WTC11 (cell line): ENCODE results near the gene RANGRF. TPM values are rescaled to one million over a fixed set of nuclear protein-coding genes. Genes with fewer than 3 reads are reported as not detected.
A peak's percentile ranks its signal among the peaks of the same experiment; 100 is the strongest.

Source experiments
- ATAC-seq: fragments of 200-7000 bp; cut with Tn5 transposase; 2 replicates; pipeline ENCODE4 v1.10.0; 2021; ENCODE audit warnings: mild to moderate bottlenecking, moderate library complexity
- CTCF ChIA-PET: fragments of 300-600 bp; sonication (Branson Sonifier 250); formaldehyde crosslinking; loops from one replicate; lab custom pipeline; 2021; ENCODE audit warnings: antibody characterized with exemption; lab: Charles Lee
- POLR2A ChIA-PET: fragments of 350-600 bp; sonication (Branson Sonifier 250); formaldehyde crosslinking; loops from one replicate; lab custom pipeline; 2021; ENCODE audit warnings: antibody characterized with exemption; lab: Charles Lee
- DNase-seq: peaks from one replicate; pipeline ENCODE4 v3.0.0; 2021; ENCODE audit warnings: low spot score
- H3K27ac Mint-ChIP-seq: 2 replicates; pipeline ENCODE4 v1.8.0; 2021; ENCODE audit warnings: mixed read lengths
- H3K27me3 Mint-ChIP-seq: 2 replicates; pipeline ENCODE4 v1.8.0; 2021; ENCODE audit warnings: low read depth, mild to moderate bottlenecking, moderate library complexity, mixed read lengths
- H3K36me3 Mint-ChIP-seq: 2 replicates; pipeline ENCODE4 v1.8.0; 2021; ENCODE audit warnings: mixed read lengths
- H3K4me1 Mint-ChIP-seq: 2 replicates; pipeline ENCODE4 v1.8.0; 2022; ENCODE audit warnings: mixed read lengths
- H3K4me3 Mint-ChIP-seq: 2 replicates; pipeline ENCODE4 v1.8.0; 2021; ENCODE audit warnings: mild to moderate bottlenecking, moderate library complexity, mixed read lengths
- H3K9me3 Mint-ChIP-seq: 2 replicates; pipeline ENCODE4 v1.8.0; 2021; ENCODE audit warnings: mixed read lengths
- ATF1 ChIP-seq: sonication (generic); formaldehyde crosslinking; IDR thresholded peaks from 2 replicates; pipeline ENCODE4 v1.8.1; 2023; ENCODE audit warnings: mild to moderate bottlenecking, moderate library complexity, missing genetic modification reagents
- ATF2 ChIP-seq: sonication (generic); formaldehyde crosslinking; IDR thresholded peaks from 2 replicates; pipeline ENCODE4 v1.8.1; 2022; ENCODE audit warnings: low read depth, missing genetic modification reagents, borderline replicate concordance
- EMX1 ChIP-seq: fragments of 250-450 bp; sonication (Bioruptor Pico); IDR thresholded peaks from 2 replicates; pipeline ENCODE4 v1.8.0; 2021; ENCODE audit warnings: mild to moderate bottlenecking
- ETV6 ChIP-seq: sonication (generic); formaldehyde crosslinking; IDR thresholded peaks from 2 replicates; pipeline ENCODE4 v1.8.1; 2022; ENCODE audit warnings: mild to moderate bottlenecking, missing genetic modification reagents
- HMGA2 ChIP-seq: fragments of 250-450 bp; sonication (Bioruptor Pico); IDR thresholded peaks from 2 replicates; pipeline ENCODE4 v1.4.0; 2021; ENCODE audit warnings: mild to moderate bottlenecking, moderate library complexity
- JAZF1 ChIP-seq: fragments of 250-450 bp; sonication (Bioruptor Pico); IDR thresholded peaks from 2 replicates; pipeline ENCODE4 v1.9.0; 2021; ENCODE audit warnings: moderate library complexity, mild to moderate bottlenecking, inconsistent platforms
- MXD4 ChIP-seq: fragments of 250-450 bp; sonication (Bioruptor Pico); IDR thresholded peaks from 2 replicates; pipeline ENCODE4 v1.8.0; 2021; ENCODE audit warnings: mild to moderate bottlenecking, moderate library complexity, borderline replicate concordance
- ZBTB43 ChIP-seq: sonication (generic); formaldehyde crosslinking; IDR thresholded peaks from 2 replicates; pipeline ENCODE4 v1.8.1; 2023; ENCODE audit warnings: mild to moderate bottlenecking, missing genetic modification reagents
- ZNF138 ChIP-seq: sonication (generic); formaldehyde crosslinking; conservative IDR thresholded peaks from 2 replicates; pipeline ENCODE4 v1.8.1; 2022; ENCODE audit warnings: mild to moderate bottlenecking, moderate library complexity, missing genetic modification reagents
- ZNF281 ChIP-seq: sonication (generic); formaldehyde crosslinking; IDR thresholded peaks from 2 replicates; pipeline ENCODE4 v1.8.0; 2023; ENCODE audit warnings: mild to moderate bottlenecking, missing genetic modification reagents
- ZNF532 ChIP-seq: fragments of 250-450 bp; sonication (Bioruptor Pico); IDR thresholded peaks from 2 replicates; pipeline ENCODE4 v1.9.0; 2021; ENCODE audit warnings: mild to moderate bottlenecking, borderline replicate concordance
- ZSCAN18 ChIP-seq: fragments of 250-450 bp; sonication (Bioruptor Pico); IDR thresholded peaks from 2 replicates; pipeline ENCODE4 v2.1.2; 2022; ENCODE audit warnings: mild to moderate bottlenecking, moderate library complexity
- total RNA-seq: library from RNA; stranded (reverse); gene quantifications from 3 replicates; pipeline ENCODE4 v1.2.3, GENCODE V29; 2021

The RANGRF gene
- total RNA-seq, 1 experiment from 2014 or later: 32.7 TPM

- no peak for TF ChIP-seq ZNF281 (CRISPR knock-in tag)
Observed at GRCh38 chr17:8287651-8288335, 677 bp upstream of the RANGRF start (continued).

- TF ChIP-seq ZSCAN18: no peak
- 0 out of 2 replicates have a peak, but pooled peaks have one; percentile 5 for TF ChIP-seq ZBTB43 (CRISPR knock-in tag)
- TF ChIP-seq, all 79 proteins: peak for 1
- Mint-ChIP-seq H3K4me3 (peak overlapping the region; percentile 92), H3K9me3 (no peaks in the 10 kb centered on the region), H3K27ac (no peak overlapping the region), H3K27me3 (no peaks in the 10 kb centered on the region; the same call in 1 of the 2 replicates), H3K36me3 (no peaks in the 10 kb centered on the region; the same call in 1 of the 2 replicates), H3K4me1 (peaks cover 28% of the 10 kb centered on the region)
- DNase-seq: peak; percentile 82
- ChIA-PET POLR2A (interaction anchor here (1.0 to 2.2 kb wide), 2 partner anchors 40 to 62 kb away, joined by 4 to 12 read pairs; partner anchors contain the start of genes CTC1 and PFAS), CTCF (interaction anchor here (0.7 to 1.4 kb wide), 8 partner anchors 10 to 142 kb away, joined by 3 to 9 read pairs (median 4); partner anchors contain the start of gene CTC1)
- peak; percentile 77 for ATAC-seq
Observed at GRCh38 chr17:8289103-8289397, 580 bp downstream of the RANGRF start.

GRCh38 chr17:8290043-8290442, 1.6 kb downstream of the RANGRF start:
- Mint-ChIP-seq H3K36me3 (no peaks in the 10 kb centered on the region; the same call in 1 of the 2 replicates), H3K27me3 (no peaks in the 10 kb centered on the region; the same call in 1 of the 2 replicates), H3K4me1 (peaks cover 35% of the 10 kb centered on the region), H3K4me3 (peak overlapping the region; percentile 92), H3K9me3 (no peaks in the 10 kb centered on the region), H3K27ac (no peak overlapping the region)
- DNase-seq (no peak), ATAC-seq (no peak)
- ChIA-PET POLR2A (no interaction called here), CTCF (interaction anchor here (1.4 kb wide), 1 partner anchor 11 kb away, joined by 3 read pairs; no protein-coding TSS in a partner anchor)
- no peak for TF ChIP-seq ZNF532 (CRISPR knock-in tag)

GRCh38 chr17:8292639-8293395, 4.3 kb downstream of the RANGRF start:
- no peak for ATAC-seq
- TF ChIP-seq EMX1 (CRISPR knock-in tag) (no peak), MXD4 (CRISPR knock-in tag) (no peak), ETV6 (CRISPR knock-in tag) (no peak), ATF2 (CRISPR knock-in tag) (no peak), ZNF138 (CRISPR knock-in tag) (no peak), JAZF1 (CRISPR knock-in tag) (no peak), ATF1 (CRISPR knock-in tag) (no peak), HMGA2 (CRISPR knock-in tag) (no peak)
- POLR2A ChIA-PET: no interaction called here
- H3K9me3 Mint-ChIP-seq: no peaks in the 10 kb centered on the region
- H3K36me3 Mint-ChIP-seq: no peaks in the 10 kb centered on the region; the same call in 1 of the 2 replicates
- H3K27me3 Mint-ChIP-seq: no peaks in the 10 kb centered on the region; the same call in 1 of the 2 replicates
- CTCF ChIA-PET: interaction anchor here (0.6 kb wide), 1 partner anchor 220 kb away, joined by 3 read pairs; no protein-coding TSS in a partner anchor
- H3K4me3 Mint-ChIP-seq: no peak overlapping the region
- peaks cover 27% of the 10 kb centered on the region for H3K4me1 Mint-ChIP-seq
- no peak overlapping the region for H3K27ac Mint-ChIP-seq
- no peak for DNase-seq
